ENCODE data around the gene ZNF324B. TPM values are rescaled to one million over a fixed set of nuclear protein-coding genes. Genes with fewer than 3 reads are reported as not detected.
A peak's percentile ranks its signal among the peaks of the same experiment; 100 is the strongest.

The ZNF324B gene
- total and polyA plus RNA-seq, 2 donors (not counting 1 experiment from before 2014, with no cell fraction given) = 5.6 to 17.4 TPM

DNA sequence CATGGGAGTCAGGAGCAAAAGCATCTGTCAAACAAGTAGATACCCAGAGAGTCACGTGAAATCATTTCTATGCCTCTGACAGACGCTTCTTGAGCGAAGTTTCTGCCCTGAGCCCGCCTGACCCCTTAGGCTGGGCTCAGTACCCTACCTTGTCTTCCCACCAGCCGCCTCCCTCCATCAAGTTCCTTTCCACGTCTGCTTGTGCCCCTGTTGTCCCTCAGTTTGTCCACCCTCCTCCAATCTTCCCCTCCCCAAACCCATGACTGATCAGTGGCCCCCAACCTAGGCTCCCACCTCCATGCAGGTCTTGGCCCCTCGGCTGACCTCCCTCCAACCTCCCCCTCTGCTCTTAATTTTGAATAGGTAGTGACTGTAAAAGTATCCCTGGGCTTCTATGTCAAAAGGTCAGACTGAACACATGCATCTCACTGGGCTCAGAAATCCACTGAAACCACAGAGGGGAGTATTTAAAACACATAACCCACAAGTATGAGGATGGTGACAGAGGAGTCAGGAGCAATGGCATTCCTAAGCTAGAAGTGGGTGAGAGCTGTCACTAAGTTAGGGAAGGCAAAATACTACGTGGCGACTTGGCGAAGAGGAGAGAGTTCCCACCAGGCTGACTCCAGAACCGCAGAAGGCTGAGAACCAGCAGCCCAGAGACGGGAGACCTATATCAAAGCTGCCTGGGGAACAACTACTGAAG is 23.0 kb downstream of the ZNF324B start:
- Histone ChIP-seq H3K4me2 (replicated peaks; ENCODE audit: low read depth, low read length, poor library complexity, severe bottlenecking) (peak overlapping the region; percentile 91), H3K36me3 (replicated peaks in 1 of 2; ENCODE audit: control extremely low read depth in 1 of 2, control insufficient read depth in 1 of 2, extremely low read depth in 1 of 2, insufficient read depth in 2 of 2, low read length in 1 of 2) (peaks cover 4 to 13% of the 10 kb centered on the region in 2 experiments), H3K27ac (ENCODE audit: low read length in 2 of 2) (peak overlapping the region in 1 of 2 donors; percentile 89), H3K4me3 (ENCODE audit: control extremely low read depth in 1 of 5, extremely low read depth in 1 of 5, insufficient read depth in 1 of 5, low read depth in 2 of 5, low read length in 4 of 5) (no peak overlapping the region), H4K20me1 (ENCODE audit: control insufficient read depth, insufficient read depth, low read length, poor library complexity, severe bottlenecking) (no peaks in the 10 kb centered on the region), H3K9ac (ENCODE audit: low read length) (no peak overlapping the region), H3K4me1 (ENCODE audit: control insufficient read depth in 2 of 2, insufficient read depth in 2 of 2, low read length in 2 of 2) (peaks cover 14 to 18% of the 10 kb centered on the region in 2 donors), H2AFZ (ENCODE audit: insufficient read depth, low read depth, low read length, poor library complexity, severe bottlenecking) (no peak overlapping the region), H3K9me3 (ENCODE audit: control extremely low read depth in 1 of 3, control insufficient read depth in 2 of 3, insufficient read depth in 1 of 3, low read length in 2 of 3) (no peaks in the 10 kb centered on the region), H3K27me3 (replicated peaks in 1 of 4; ENCODE audit: control extremely low read depth in 1 of 4, control insufficient read depth in 3 of 4, insufficient read depth in 4 of 4, low read length in 3 of 4) (no peaks in the 10 kb centered on the region), H3K79me2 (ENCODE audit: control insufficient read depth, insufficient read depth, low read length) (peaks cover 1% of the 10 kb centered on the region)
- Mint-ChIP-seq H3K4me3 (peak overlapping the region; percentile 98), H3K27me3 (no peaks in the 10 kb centered on the region), H3K4me1 (peaks cover 20% of the 10 kb centered on the region), H3K27ac (peak overlapping the region; percentile 50), H3K9me3 (ENCODE audit: insufficient read depth) (no peaks in the 10 kb centered on the region)
- WGBS (ENCODE audit: insufficient coverage) = 89% methylated on average over 11 of the region's 12 CpGs
- DNase-seq = no peak
- no peak for TF ChIP-seq EZH2 (IDR thresholded peaks at IDR 0.05; ENCODE audit: borderline replicate concordance, insufficient read depth, low read depth, low read length, poor library complexity, severe bottlenecking)
- TF ChIP-seq, protein P1, sequence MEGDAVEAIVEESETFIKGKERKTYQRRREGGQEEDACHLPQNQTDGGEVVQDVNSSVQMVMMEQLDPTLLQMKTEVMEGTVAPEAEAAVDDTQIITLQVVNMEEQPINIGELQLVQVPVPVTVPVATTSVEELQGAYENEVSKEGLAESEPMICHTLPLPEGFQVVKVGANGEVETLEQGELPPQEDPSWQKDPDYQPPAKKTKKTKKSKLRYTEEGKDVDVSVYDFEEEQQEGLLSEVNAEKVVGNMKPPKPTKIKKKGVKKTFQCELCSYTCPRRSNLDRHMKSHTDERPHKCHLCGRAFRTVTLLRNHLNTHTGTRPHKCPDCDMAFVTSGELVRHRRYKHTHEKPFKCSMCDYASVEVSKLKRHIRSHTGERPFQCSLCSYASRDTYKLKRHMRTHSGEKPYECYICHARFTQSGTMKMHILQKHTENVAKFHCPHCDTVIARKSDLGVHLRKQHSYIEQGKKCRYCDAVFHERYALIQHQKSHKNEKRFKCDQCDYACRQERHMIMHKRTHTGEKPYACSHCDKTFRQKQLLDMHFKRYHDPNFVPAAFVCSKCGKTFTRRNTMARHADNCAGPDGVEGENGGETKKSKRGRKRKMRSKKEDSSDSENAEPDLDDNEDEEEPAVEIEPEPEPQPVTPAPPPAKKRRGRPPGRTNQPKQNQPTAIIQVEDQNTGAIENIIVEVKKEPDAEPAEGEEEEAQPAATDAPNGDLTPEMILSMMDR (IDR thresholded peaks at IDR 0.05) = no peak
- intact Hi-C loops (cut with micrococcal nuclease) = no loop called here
- CTCF ChIA-PET = interaction anchor here (1.3 to 1.4 kb wide), 2 partner anchors 107 to 192 kb away, joined by 3 to 5 read pairs; no protein-coding TSS in a partner anchor
- no peak for ATAC-seq (ENCODE audit: low read depth)
- POLR2A ChIA-PET = interaction anchor here (1.3 kb wide), 1 partner anchor 46 kb away, joined by 3 read pairs; the partner anchor contains the start of gene ZBTB45

Data from B cell (primary cell).